ENCODE measurements around the gene PALM2AKAP2. TPM values are rescaled to one million over a fixed set of nuclear protein-coding genes. Genes with fewer than 3 reads are reported as not detected.

The PALM2AKAP2 gene
- total RNA-seq, 6 experiments from 2014 or later: 26.4 to 50.3 (median 32.2) TPM

- ATAC-seq (peak; percentile 42 to 84 (median 61)), DNase-seq (peak in 2 of 3 donors; percentile 73 to 74)
- Histone ChIP-seq H3K27ac (peak overlapping the region in 1 of 3 donors; percentile 8), H3K27me3 (no peaks in the 10 kb centered on the region), H3K4me1 (peaks cover 0 to 52% (median 23%) of the 10 kb centered on the region in 4 donors), H3K4me3 (no peak overlapping the region), H3K36me3 (no peaks in the 10 kb centered on the region), H3K9me3 (no peaks in the 10 kb centered on the region)
- intact Hi-C loops (cut with DNase I): no loop called here
- TF ChIP-seq CTCF (IDR thresholded peaks at IDR 0.05): no peak
- no peak for TF ChIP-seq POLR2A (IDR thresholded peaks at IDR 0.05)
- WGBS (ENCODE audit: insufficient coverage, low coverage, low lambda C conversion rate, missing lambda C conversion rate): 29% methylated on average over 1 of the region's 1 CpG
These were observed 21.5 kb downstream of the PALM2AKAP2 start for GRCh38 chr9:109801484-109801883.

- Histone ChIP-seq H3K27me3 (no peaks in the 10 kb centered on the region), H3K9me3 (no peaks in the 10 kb centered on the region), H3K27ac (no peak overlapping the region), H3K4me3 (no peak overlapping the region), H3K36me3 (no peaks in the 10 kb centered on the region), H3K4me1 (peaks cover 0 to 52% (median 24%) of the 10 kb centered on the region in 4 donors)
- intact Hi-C loops (cut with DNase I): no loop called here
- ATAC-seq: no peak
- TF ChIP-seq POLR2A (IDR thresholded peaks at IDR 0.05): no peak
- TF ChIP-seq CTCF (IDR thresholded peaks at IDR 0.05): no peak
- WGBS (ENCODE audit: insufficient coverage, low coverage, low lambda C conversion rate, missing lambda C conversion rate): 100% methylated on average over 1 of the region's 1 CpG
- no peak for DNase-seq
These were observed 22.5 kb downstream of the PALM2AKAP2 start for GRCh38 chr9:109802491-109802890.

- no peak for ATAC-seq
- H3K36me3 ChIP-seq: no peaks in the 10 kb centered on the region
- no peaks in the 10 kb centered on the region for H3K27me3 ChIP-seq
- no peak for TF ChIP-seq CTCF (IDR thresholded peaks at IDR 0.05)
- TF ChIP-seq POLR2A (IDR thresholded peaks at IDR 0.05): no peak
- whole genome bisulfite sequencing (ENCODE audit: insufficient coverage, low coverage, low lambda C conversion rate, missing lambda C conversion rate): 53% methylated on average over 2 of the region's 2 CpGs
- intact Hi-C loops (cut with DNase I): no loop called here
- H3K4me3 ChIP-seq: no peak overlapping the region
- DNase-seq: no peak
- H3K4me1 ChIP-seq: peaks cover 0 to 60% (median 23%) of the 10 kb centered on the region in 4 donors
- H3K27ac ChIP-seq: peak overlapping the region in 1 of 3 donors; percentile 15
- H3K9me3 ChIP-seq: no peaks in the 10 kb centered on the region
These were observed 25.1 kb downstream of the PALM2AKAP2 start for GRCh38 chr9:109805050-109805449.

GRCh38 chr9:109806506-109807115, 26.6 kb downstream of the PALM2AKAP2 start:
- Histone ChIP-seq H3K36me3 (no peaks in the 10 kb centered on the region), H3K9me3 (no peaks in the 10 kb centered on the region), H3K27me3 (no peaks in the 10 kb centered on the region), H3K4me1 (peaks cover 0 to 62% (median 24%) of the 10 kb centered on the region in 4 donors), H3K4me3 (no peak overlapping the region), H3K27ac (peak overlapping the region; percentile 21 to 59 (median 23))
- DNase-seq: no peak
- intact Hi-C loops (cut with DNase I): no loop called here
- TF ChIP-seq POLR2A (IDR thresholded peaks at IDR 0.05) (peak; percentile 45), CTCF (IDR thresholded peaks at IDR 0.05) (no peak)
- ATAC-seq: peak; percentile 75 to 84 (median 78)
- WGBS (ENCODE audit: insufficient coverage, low coverage, low lambda C conversion rate, missing lambda C conversion rate): 16% methylated on average over 2 of the region's 2 CpGs
